T-cell (primary cell): ENCODE data around the gene CYB5R4. TPM values are rescaled to one million over a fixed set of nuclear protein-coding genes. Genes with fewer than 3 reads are reported as not detected.

Source experiments
- ATAC-seq, 4 experiments: fragments of 200-7000 bp in 3 of 4; fragments of 150-1000 bp in 1 of 4; cut with Tn5 transposase; replicated peaks in 1 of 4; 1 replicate in 3 of 4; 2 replicates in 1 of 4; pipeline ENCODE4 v1.10.0; 2021; ENCODE audit warnings: moderate library complexity in 3 of 4, mild to moderate bottlenecking in 2 of 4, moderate number of reproducible peaks in 1 of 4
- CTCF ChIA-PET, 2 donors: fragments of 300-600 bp; sonication (Branson Sonifier 250); formaldehyde crosslinking; loops; one replicate each; lab custom pipeline; 2022; ENCODE audit warnings: antibody characterized with exemption in 2 of 2; lab: Charles Lee
- POLR2A ChIA-PET, 2 donors: fragments of 300-600 bp; sonication (Branson Sonifier 250); formaldehyde crosslinking; loops; one replicate each; lab custom pipeline; 2022; ENCODE audit warnings: antibody characterized with exemption in 2 of 2; lab: Charles Lee
- DNase-seq, 35 experiments: peaks; one replicate each; pipeline versions ENCODE4 v3.0.0 to v3.0.0-alpha.2; 2013 to 2023
- H3K27ac ChIP-seq: one replicate; pipeline ENCODE4 v1.5.1; 2013; ENCODE audit warnings: low read length
- H3K27me3 ChIP-seq, 2 experiments: replicated peaks in 1 of 2; 1 replicate in 1 of 2; 2 replicates in 1 of 2; pipeline versions ENCODE4 v1.6.1 to v1.7.0; 2013; ENCODE audit warnings: low read length in 1 of 2, mixed read lengths in 1 of 2; ENCODE audit not compliant: control insufficient read depth in 2 of 2, insufficient read depth in 2 of 2; ENCODE audit errors: extremely low read depth in 1 of 2
- H3K36me3 ChIP-seq, 2 donors: 1 replicate in 1 of 2; 2 replicates in 1 of 2; pipeline versions ENCODE4 v1.6.1 to v1.7.0; 2013; ENCODE audit warnings: low read length in 1 of 2; ENCODE audit not compliant: control insufficient read depth in 2 of 2, insufficient read depth in 1 of 2; ENCODE audit errors: extremely low read depth in 1 of 2
- H3K4me1 ChIP-seq, 2 experiments: 1 replicate in 1 of 2; 2 replicates in 1 of 2; pipeline versions ENCODE4 v1.6.1 to v1.7.0; 2013; ENCODE audit warnings: low read length in 2 of 2, mixed read lengths in 1 of 2; ENCODE audit not compliant: insufficient read depth in 2 of 2, control insufficient read depth in 1 of 2; ENCODE audit errors: extremely low read depth in 1 of 2
- H3K4me3 ChIP-seq, 2 donors: 1 replicate in 1 of 2; 2 replicates in 1 of 2; pipeline versions ENCODE4 v1.5.1 to v1.7.0; 2013; ENCODE audit warnings: mild to moderate bottlenecking in 2 of 2, low read length in 1 of 2, moderate library complexity in 1 of 2; ENCODE audit not compliant: control insufficient read depth in 1 of 2; ENCODE audit errors: extremely low read depth in 1 of 2
- H3K9me3 ChIP-seq: 2 replicates; pipeline ENCODE4 v1.7.0; 2013
- H3K27ac Mint-ChIP-seq, 2 donors: one replicate each; pipeline ENCODE4 v1.8.0; 2020 to 2021; ENCODE audit warnings: mild to moderate bottlenecking in 2 of 2, mixed read lengths in 2 of 2
- H3K27me3 Mint-ChIP-seq, 2 donors: one replicate each; pipeline ENCODE4 v1.8.0; 2021 to 2022; ENCODE audit warnings: mixed read lengths in 2 of 2
- H3K36me3 Mint-ChIP-seq: one replicate; pipeline ENCODE4 v1.8.0; 2021; ENCODE audit warnings: mixed read lengths
- H3K4me1 Mint-ChIP-seq, 3 donors: one replicate each; pipeline ENCODE4 v1.8.0; 2020 to 2022; ENCODE audit warnings: mixed read lengths in 3 of 3, mild to moderate bottlenecking in 1 of 3
- H3K4me3 Mint-ChIP-seq, 3 donors: one replicate each; pipeline ENCODE4 v1.8.0; 2020 to 2022; ENCODE audit warnings: mild to moderate bottlenecking in 3 of 3, mixed read lengths in 3 of 3, moderate library complexity in 3 of 3
- H3K9me3 Mint-ChIP-seq, 3 donors: one replicate each; pipeline ENCODE4 v1.8.0; 2020 to 2022; ENCODE audit warnings: mixed read lengths in 3 of 3
- WGBS: methylation state at CpG from one replicate; pipeline ENCODE4 v1.1.5; 2013; ENCODE audit warnings: missing lambda C conversion rate; ENCODE audit not compliant: insufficient coverage; 5-methylcytosine and 5-hydroxymethylcytosine counted together
- total RNA-seq, 35 experiments: library from RNA in 6 of 35; stranded (reverse) in 6 of 35; fragments of 120-200 nt in 1 of 35; gene quantifications; one replicate each; pipeline versions ENCODE4 v1.2.1 to v1.2.4 and lab custom pipeline; 2013 to 2026

CYB5R4 gene
- total RNA-seq, 5 donors from 2014 or later (not counting 1 experiment from before 2014, with no cell fraction given): 18.6 to 22.3 (median 20.2) TPM

DNA sequence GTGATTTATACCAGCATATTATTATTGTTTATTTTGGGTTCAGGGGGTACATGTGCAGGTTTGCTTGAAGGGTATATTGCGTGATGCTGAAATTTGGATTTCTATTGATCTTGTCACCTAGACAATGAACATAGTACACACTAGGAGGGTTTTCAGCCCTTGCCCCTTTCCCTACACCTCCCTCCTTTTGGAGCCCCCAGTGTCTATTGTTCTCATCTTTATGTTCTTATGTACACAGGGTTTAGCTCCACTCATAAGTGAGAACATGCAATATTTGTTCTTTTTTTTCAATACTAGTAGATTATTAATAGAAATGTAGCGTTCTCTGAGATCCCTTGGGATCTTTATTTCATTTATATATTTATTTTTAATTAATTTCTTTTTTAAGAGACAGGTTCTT, 94.9 kb downstream of the CYB5R4 start:
- H3K9me3 Mint-ChIP-seq: peaks cover 0 to 5% (median 0%) of the 10 kb centered on the region in 3 donors
- Histone ChIP-seq H3K4me1 (no peaks in the 10 kb centered on the region), H3K9me3 (no peaks in the 10 kb centered on the region), H3K27me3 (no peaks in the 10 kb centered on the region), H3K4me3 (no peak overlapping the region), H3K36me3 (peaks cover 3 to 8% of the 10 kb centered on the region in 2 donors), H3K27ac (no peak overlapping the region)
- POLR2A ChIA-PET: no interaction called here
- DNase-seq: no peak
- no peak for ATAC-seq
- CTCF ChIA-PET: interaction anchor here in 1 of 2 donors (0.6 kb wide), 1 partner anchor 30 kb away, joined by 4 read pairs; no protein-coding TSS in a partner anchor
- no peak overlapping the region for H3K4me3 Mint-ChIP-seq
- WGBS: no CpG with 5 or more reads among the region's 2 CpGs
- no peaks in the 10 kb centered on the region for H3K4me1 Mint-ChIP-seq
- no peaks in the 10 kb centered on the region for H3K27me3 Mint-ChIP-seq
- peaks cover 66% of the 10 kb centered on the region for H3K36me3 Mint-ChIP-seq
- no peak overlapping the region for H3K27ac Mint-ChIP-seq

DNA sequence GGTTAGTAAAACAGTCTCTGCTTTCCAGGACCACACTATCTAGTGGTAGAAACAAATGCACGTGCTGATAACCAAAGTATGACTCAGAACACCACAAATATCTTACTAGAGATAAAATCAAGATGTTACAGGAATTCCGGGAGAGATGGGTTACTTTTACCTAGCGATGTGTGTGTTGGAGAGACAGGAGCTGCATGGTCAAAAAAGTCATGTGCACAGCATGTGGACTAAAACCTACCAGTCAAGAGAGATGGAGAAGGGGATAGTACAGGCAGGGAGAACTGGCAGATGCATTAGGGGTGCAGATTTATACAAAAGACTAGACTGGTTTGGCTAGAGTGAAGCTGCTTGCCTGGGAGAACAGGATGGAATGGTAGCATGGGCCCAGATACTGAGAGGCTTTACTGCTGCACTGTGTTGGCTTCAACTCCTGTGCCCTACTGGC, 98.8 kb downstream of the CYB5R4 start:
- DNase-seq: no peak
- Histone ChIP-seq H3K36me3 (peaks cover 3 to 23% of the 10 kb centered on the region in 2 donors), H3K27me3 (no peaks in the 10 kb centered on the region), H3K4me1 (no peaks in the 10 kb centered on the region), H3K9me3 (peaks cover 2% of the 10 kb centered on the region), H3K27ac (no peak overlapping the region), H3K4me3 (no peak overlapping the region)
- WGBS: 67% methylated on average over 1 of the region's 3 CpGs
- Mint-ChIP-seq H3K27ac (no peak overlapping the region), H3K36me3 (peaks cover 72% of the 10 kb centered on the region), H3K27me3 (no peaks in the 10 kb centered on the region), H3K9me3 (peaks cover 0 to 9% (median 0%) of the 10 kb centered on the region in 3 donors), H3K4me1 (no peaks in the 10 kb centered on the region), H3K4me3 (no peak overlapping the region)
- ChIA-PET CTCF (no interaction called here), POLR2A (no interaction called here)
- ATAC-seq: no peak

DNA sequence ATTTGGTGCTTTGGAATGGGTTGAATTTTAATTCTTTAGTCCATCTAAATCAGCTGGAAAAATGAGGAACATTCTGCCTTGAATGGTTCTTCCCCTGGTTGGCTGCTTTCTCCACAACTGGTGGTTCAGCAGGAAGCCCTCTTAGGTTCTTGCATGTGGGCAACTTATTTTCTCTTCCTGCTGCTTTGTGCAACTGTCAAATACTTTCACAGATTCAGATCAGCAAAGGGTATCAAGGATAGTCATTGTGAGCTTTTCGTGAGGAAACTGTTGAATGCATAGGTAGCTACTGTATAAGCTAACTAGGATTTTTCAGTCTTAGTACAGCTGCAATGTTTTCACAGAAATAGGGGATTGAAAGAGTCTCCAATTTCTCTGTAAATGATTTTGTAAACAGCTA, 101.2 kb downstream of the CYB5R4 start:
- POLR2A ChIA-PET: no interaction called here
- Mint-ChIP-seq H3K9me3 (peaks cover 4 to 23% (median 12%) of the 10 kb centered on the region in 3 donors), H3K27me3 (no peaks in the 10 kb centered on the region), H3K4me1 (no peaks in the 10 kb centered on the region), H3K27ac (no peak overlapping the region), H3K4me3 (no peak overlapping the region), H3K36me3 (peaks cover 73% of the 10 kb centered on the region)
- 33% methylated on average over 1 of the region's 1 CpG for WGBS
- DNase-seq (no peak), ATAC-seq (no peak)
- CTCF ChIA-PET: no interaction called here
- Histone ChIP-seq H3K27me3 (no peaks in the 10 kb centered on the region), H3K9me3 (peaks cover 2% of the 10 kb centered on the region), H3K4me3 (no peak overlapping the region), H3K36me3 (peaks cover 3 to 20% of the 10 kb centered on the region in 2 donors), H3K27ac (no peak overlapping the region), H3K4me1 (no peaks in the 10 kb centered on the region)

DNA sequence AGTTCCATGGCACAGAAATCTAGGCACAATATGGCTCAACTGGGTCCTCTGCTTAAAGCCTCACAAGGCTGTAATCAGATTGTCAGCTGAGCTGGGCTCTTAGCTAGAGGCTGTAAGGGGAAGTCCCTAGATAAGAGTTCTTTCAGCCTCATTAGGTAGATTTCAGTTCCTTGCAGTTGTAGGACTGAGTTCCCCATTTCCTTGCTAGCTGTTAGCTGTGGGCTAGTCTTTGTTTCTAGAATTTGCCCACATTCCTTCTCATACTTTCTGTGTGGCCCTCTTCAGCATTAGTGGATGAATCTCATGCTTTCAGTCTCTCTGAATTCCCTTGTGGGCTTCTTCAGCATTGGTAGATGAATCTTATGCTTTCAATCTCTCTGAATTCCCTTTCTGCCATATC, 103.1 kb downstream of the CYB5R4 start:
- no peaks in the 10 kb centered on the region for H3K4me1 ChIP-seq
- H3K4me1 Mint-ChIP-seq: no peaks in the 10 kb centered on the region
- DNase-seq (no peak), ATAC-seq (no peak)
- H3K4me3 ChIP-seq: no peak overlapping the region
- H3K9me3 Mint-ChIP-seq: peaks cover 10 to 38% (median 16%) of the 10 kb centered on the region in 3 donors
- H3K27ac Mint-ChIP-seq: no peak overlapping the region
- no peak overlapping the region for H3K27ac ChIP-seq
- H3K27me3 ChIP-seq: no peaks in the 10 kb centered on the region
- H3K36me3 ChIP-seq: peaks cover 3 to 17% of the 10 kb centered on the region in 2 donors
- CTCF ChIA-PET: no interaction called here
- peaks cover 2% of the 10 kb centered on the region for H3K9me3 ChIP-seq
- peaks cover 72% of the 10 kb centered on the region for H3K36me3 Mint-ChIP-seq
- H3K27me3 Mint-ChIP-seq: no peaks in the 10 kb centered on the region
- POLR2A ChIA-PET: interaction anchor here in 1 of 2 donors (0.6 kb wide), 1 partner anchor 1701 kb away, joined by 3 read pairs; no protein-coding TSS in a partner anchor
- H3K4me3 Mint-ChIP-seq: no peak overlapping the region

DNA sequence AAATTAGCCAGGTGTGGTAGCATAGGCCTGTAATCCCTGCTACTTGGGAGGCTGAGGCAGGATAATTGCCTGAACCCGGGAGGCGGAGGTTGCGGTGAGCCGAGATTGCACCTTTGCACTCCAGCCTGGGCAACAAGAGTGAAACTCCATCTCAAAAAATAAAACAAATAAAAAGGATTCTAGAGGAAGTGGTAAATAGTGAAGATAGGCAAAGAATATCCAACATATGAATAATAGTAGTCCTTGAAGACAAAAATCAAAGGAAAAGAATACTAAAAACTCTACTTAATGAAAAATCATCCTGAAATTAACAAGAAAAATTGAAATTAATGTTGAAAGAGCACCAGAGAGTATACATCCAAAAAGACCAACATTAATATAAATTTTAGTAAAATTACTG, 107.0 kb downstream of the CYB5R4 start:
- no peak overlapping the region for H3K4me3 Mint-ChIP-seq
- CTCF ChIA-PET: no interaction called here
- no peaks in the 10 kb centered on the region for H3K27me3 Mint-ChIP-seq
- Histone ChIP-seq H3K9me3 (peaks cover 2% of the 10 kb centered on the region), H3K4me1 (no peaks in the 10 kb centered on the region), H3K27me3 (no peaks in the 10 kb centered on the region), H3K36me3 (peaks cover 0 to 9% of the 10 kb centered on the region in 2 donors), H3K4me3 (no peak overlapping the region), H3K27ac (no peak overlapping the region)
- no peak for DNase-seq
- ATAC-seq: no peak
- peaks cover 19 to 52% (median 30%) of the 10 kb centered on the region in 3 donors for H3K9me3 Mint-ChIP-seq
- no peaks in the 10 kb centered on the region for H3K4me1 Mint-ChIP-seq
- no CpG with 5 or more reads among the region's 4 CpGs for WGBS
- no peak overlapping the region for H3K27ac Mint-ChIP-seq
- POLR2A ChIA-PET: no interaction called here
- peaks cover 44% of the 10 kb centered on the region for H3K36me3 Mint-ChIP-seq

DNA sequence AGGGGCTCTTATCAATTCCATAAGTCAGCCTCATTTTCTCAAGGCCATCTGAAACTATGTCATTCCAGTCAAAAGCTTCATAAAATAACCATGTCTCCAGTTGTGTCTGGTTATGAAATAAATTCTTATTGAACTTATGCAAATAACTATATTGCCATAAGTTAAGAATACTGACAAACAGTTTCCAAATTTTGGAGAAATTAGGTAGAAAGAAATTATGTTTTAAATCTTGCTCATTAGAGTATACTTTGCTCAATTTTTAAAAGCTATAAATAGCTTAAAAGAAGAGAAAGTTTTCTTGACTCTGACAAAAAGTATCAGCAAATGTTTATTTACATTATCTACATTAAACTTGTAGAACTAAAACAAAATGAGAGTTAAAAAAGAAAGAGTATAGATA, 111.1 kb downstream of the CYB5R4 start:
- Histone ChIP-seq H3K27me3 (no peaks in the 10 kb centered on the region), H3K27ac (no peak overlapping the region), H3K4me3 (no peak overlapping the region), H3K36me3 (no peaks in the 10 kb centered on the region), H3K4me1 (no peaks in the 10 kb centered on the region), H3K9me3 (no peaks in the 10 kb centered on the region)
- H3K27ac Mint-ChIP-seq: no peak overlapping the region
- H3K36me3 Mint-ChIP-seq: peaks cover 11% of the 10 kb centered on the region
- H3K4me1 Mint-ChIP-seq: no peaks in the 10 kb centered on the region
- no peaks in the 10 kb centered on the region for H3K27me3 Mint-ChIP-seq
- ATAC-seq (no peak), DNase-seq (no peak)
- peaks cover 16 to 38% (median 19%) of the 10 kb centered on the region in 3 donors for H3K9me3 Mint-ChIP-seq
- H3K4me3 Mint-ChIP-seq: no peak overlapping the region
- ChIA-PET CTCF (no interaction called here), POLR2A (no interaction called here)
